GM19455 (cell line): ENCODE results near the gene CDH22.

Source experiments
- ATAC-seq: cut with Tn5 transposase; IDR thresholded peaks from one replicate; pipeline ENCODE4 v1.9.1; 2021; ENCODE audit not compliant: unreplicated experiment

The CDH22 gene

GRCh38 chr20:46300281-46300680, 8.0 kb downstream of the CDH22 start:
- no peak for ATAC-seq

- no peak for ATAC-seq
Measured at GRCh38 chr20:46299078-46299477, 9.2 kb downstream of the CDH22 start.

GRCh38 chr20:46298374-46298773, 9.9 kb downstream of the CDH22 start:
- no peak for ATAC-seq

GRCh38 chr20:46296526-46297250, 11.6 kb downstream of the CDH22 start:
- no peak for ATAC-seq

GRCh38 chr20:46293084-46293483, 15.2 kb downstream of the CDH22 start:
- no peak for ATAC-seq

GRCh38 chr20:46291401-46291800, 16.9 kb downstream of the CDH22 start:
- no peak for ATAC-seq

GRCh38 chr20:46289432-46289831, 18.9 kb downstream of the CDH22 start:
- no peak for ATAC-seq

- no peak for ATAC-seq
Measured at GRCh38 chr20:46286977-46287376, 21.3 kb downstream of the CDH22 start.

- no peak for ATAC-seq
Measured at GRCh38 chr20:46286382-46286781, 21.9 kb downstream of the CDH22 start.

GRCh38 chr20:46285740-46286139, 22.6 kb downstream of the CDH22 start:
- no peak for ATAC-seq

- ATAC-seq = no peak
Measured at GRCh38 chr20:46285072-46285471, 23.2 kb downstream of the CDH22 start.

- no peak for ATAC-seq
Measured at GRCh38 chr20:46284040-46284427, 24.3 kb downstream of the CDH22 start.

- no peak for ATAC-seq
Measured at GRCh38 chr20:46283426-46284039, 24.8 kb downstream of the CDH22 start.

GRCh38 chr20:46282669-46283068, 25.6 kb downstream of the CDH22 start:
- ATAC-seq = no peak

- ATAC-seq = no peak
Measured at GRCh38 chr20:46279103-46279502, 29.2 kb downstream of the CDH22 start.

GRCh38 chr20:46277602-46278001, 30.7 kb downstream of the CDH22 start:
- ATAC-seq = no peak

- no peak for ATAC-seq
Measured at GRCh38 chr20:46276531-46276930, 31.8 kb downstream of the CDH22 start.

- no peak for ATAC-seq
Measured at GRCh38 chr20:46275091-46275490, 33.2 kb downstream of the CDH22 start.

- ATAC-seq = no peak
Measured at GRCh38 chr20:46273717-46274116, 34.6 kb downstream of the CDH22 start.

- no peak for ATAC-seq
Measured at GRCh38 chr20:46272389-46273047, 35.8 kb downstream of the CDH22 start.

- no peak for ATAC-seq
Measured at GRCh38 chr20:46270977-46271744, 37.1 kb downstream of the CDH22 start.

- ATAC-seq = no peak
Measured at GRCh38 chr20:46269372-46269771, 38.9 kb downstream of the CDH22 start.
